ENCODE data around the gene CYTH2. TPM values are rescaled to one million over a fixed set of nuclear protein-coding genes. Genes with fewer than 3 reads are reported as not detected.

Gene CYTH2
- polyA plus RNA-seq, 1 donor from 2014 or later = 397 TPM

GRCh38 chr19:48477698-48478338 is 8.6 kb downstream of the CYTH2 start:
- no peak overlapping the region for H3K27ac ChIP-seq (ENCODE audit: low read length)
- H3K9me2 ChIP-seq (ENCODE audit: insufficient read depth, low read length) = no peaks in the 10 kb centered on the region
- TF ChIP-seq EZH2 (IDR thresholded peaks at IDR 0.05; ENCODE audit: borderline replicate concordance, insufficient read depth, low read length, poor library complexity, severe bottlenecking) = no peak
- TF ChIP-seq POLR2AphosphoS5 (IDR thresholded peaks at IDR 0.05) = no peak
- no peak for TF ChIP-seq TAF1 (IDR thresholded peaks at IDR 0.05; ENCODE audit: low read depth)
- TF ChIP-seq MXI1 (conservative IDR thresholded peaks at IDR 0.05; ENCODE audit: poor library complexity, severe bottlenecking) = no peak
- TF ChIP-seq REST (IDR thresholded peaks at IDR 0.05; ENCODE audit: borderline replicate concordance) = no peak
- TF ChIP-seq EP300 (conservative IDR thresholded peaks at IDR 0.05; ENCODE audit: poor library complexity, severe bottlenecking) = no peak
- TF ChIP-seq RAD21 (conservative IDR thresholded peaks at IDR 0.05) = no peak
- TF ChIP-seq SMC3 (conservative IDR thresholded peaks at IDR 0.05; ENCODE audit: poor library complexity) = no peak
- H4K20me1 ChIP-seq (ENCODE audit: insufficient read depth) = no peaks in the 10 kb centered on the region
- H3K79me2 ChIP-seq (replicated peaks; ENCODE audit: insufficient read depth, low read length) = no peaks in the 10 kb centered on the region
- H3K27me3 ChIP-seq (ENCODE audit: insufficient read depth, low read depth, low read length) = no peaks in the 10 kb centered on the region
- H3K9me3 ChIP-seq (ENCODE audit: low read length) = no peaks in the 10 kb centered on the region
- no peak overlapping the region for H2AFZ ChIP-seq (ENCODE audit: low read depth, low read length)
- no peak overlapping the region for H3K9ac ChIP-seq (ENCODE audit: low read length)
- no peaks in the 10 kb centered on the region for H3K36me3 ChIP-seq (ENCODE audit: insufficient read depth, low read length)
- no peak overlapping the region for H3K4me2 ChIP-seq (ENCODE audit: low read length)
- no peaks in the 10 kb centered on the region for H3F3A ChIP-seq (ENCODE audit: insufficient read depth, low read length, poor library complexity, severe bottlenecking)
- no peak overlapping the region for H3K4me3 ChIP-seq (ENCODE audit: low read length)

- Histone ChIP-seq H3K9me2 (ENCODE audit: insufficient read depth, low read length) (no peaks in the 10 kb centered on the region), H3K27ac (ENCODE audit: low read length) (no peak overlapping the region), H3K36me3 (ENCODE audit: insufficient read depth, low read length) (no peaks in the 10 kb centered on the region), H2AFZ (ENCODE audit: low read depth, low read length) (no peak overlapping the region), H3K9me3 (ENCODE audit: low read length) (no peaks in the 10 kb centered on the region), H3K4me2 (ENCODE audit: low read length) (no peak overlapping the region), H3K79me2 (replicated peaks; ENCODE audit: insufficient read depth, low read length) (no peaks in the 10 kb centered on the region), H3K9ac (ENCODE audit: low read length) (no peak overlapping the region), H3F3A (ENCODE audit: insufficient read depth, low read length, poor library complexity, severe bottlenecking) (no peaks in the 10 kb centered on the region), H4K20me1 (ENCODE audit: insufficient read depth) (no peaks in the 10 kb centered on the region), H3K27me3 (ENCODE audit: insufficient read depth, low read depth, low read length) (no peaks in the 10 kb centered on the region), H3K4me3 (ENCODE audit: low read length) (no peak overlapping the region)
- TF ChIP-seq EP300 (conservative IDR thresholded peaks at IDR 0.05; ENCODE audit: poor library complexity, severe bottlenecking) (no peak), TAF1 (IDR thresholded peaks at IDR 0.05; ENCODE audit: low read depth) (no peak), RAD21 (conservative IDR thresholded peaks at IDR 0.05) (no peak), SMC3 (conservative IDR thresholded peaks at IDR 0.05; ENCODE audit: poor library complexity) (no peak), POLR2AphosphoS5 (IDR thresholded peaks at IDR 0.05) (no peak), REST (IDR thresholded peaks at IDR 0.05; ENCODE audit: borderline replicate concordance) (no peak), MXI1 (conservative IDR thresholded peaks at IDR 0.05; ENCODE audit: poor library complexity, severe bottlenecking) (no peak), EZH2 (IDR thresholded peaks at IDR 0.05; ENCODE audit: borderline replicate concordance, insufficient read depth, low read length, poor library complexity, severe bottlenecking) (no peak)
- TF ChIP-seq, protein P1, sequence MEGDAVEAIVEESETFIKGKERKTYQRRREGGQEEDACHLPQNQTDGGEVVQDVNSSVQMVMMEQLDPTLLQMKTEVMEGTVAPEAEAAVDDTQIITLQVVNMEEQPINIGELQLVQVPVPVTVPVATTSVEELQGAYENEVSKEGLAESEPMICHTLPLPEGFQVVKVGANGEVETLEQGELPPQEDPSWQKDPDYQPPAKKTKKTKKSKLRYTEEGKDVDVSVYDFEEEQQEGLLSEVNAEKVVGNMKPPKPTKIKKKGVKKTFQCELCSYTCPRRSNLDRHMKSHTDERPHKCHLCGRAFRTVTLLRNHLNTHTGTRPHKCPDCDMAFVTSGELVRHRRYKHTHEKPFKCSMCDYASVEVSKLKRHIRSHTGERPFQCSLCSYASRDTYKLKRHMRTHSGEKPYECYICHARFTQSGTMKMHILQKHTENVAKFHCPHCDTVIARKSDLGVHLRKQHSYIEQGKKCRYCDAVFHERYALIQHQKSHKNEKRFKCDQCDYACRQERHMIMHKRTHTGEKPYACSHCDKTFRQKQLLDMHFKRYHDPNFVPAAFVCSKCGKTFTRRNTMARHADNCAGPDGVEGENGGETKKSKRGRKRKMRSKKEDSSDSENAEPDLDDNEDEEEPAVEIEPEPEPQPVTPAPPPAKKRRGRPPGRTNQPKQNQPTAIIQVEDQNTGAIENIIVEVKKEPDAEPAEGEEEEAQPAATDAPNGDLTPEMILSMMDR (IDR thresholded peaks at IDR 0.05; ENCODE audit: poor library complexity, severe bottlenecking) = no peak
Observed at GRCh38 chr19:48478339-48479256, 9.4 kb downstream of the CYTH2 start.
